OCI-LY3 (cell line): ENCODE measurements around the gene HOXC9.

ENCODE experiments used
- EZH2phosphoT487 ChIP-seq: fragments of 200-600 bp; shearing (Covaris generic); IDR thresholded peaks from 2 replicates; pipeline ENCODE4 v1.6.1; 2018; ENCODE audit warnings: antibody characterized with exemption, mixed run types, low read depth
- TF ChIP-seq, protein P1 (sequence below): fragments of 200-600, 300-600 bp; sonication (generic); IDR thresholded peaks from 2 replicates; pipeline ENCODE4 v1.5.1; 2014; ENCODE audit warnings: antibody characterized with exemption, low read length, low read depth

DNA sequence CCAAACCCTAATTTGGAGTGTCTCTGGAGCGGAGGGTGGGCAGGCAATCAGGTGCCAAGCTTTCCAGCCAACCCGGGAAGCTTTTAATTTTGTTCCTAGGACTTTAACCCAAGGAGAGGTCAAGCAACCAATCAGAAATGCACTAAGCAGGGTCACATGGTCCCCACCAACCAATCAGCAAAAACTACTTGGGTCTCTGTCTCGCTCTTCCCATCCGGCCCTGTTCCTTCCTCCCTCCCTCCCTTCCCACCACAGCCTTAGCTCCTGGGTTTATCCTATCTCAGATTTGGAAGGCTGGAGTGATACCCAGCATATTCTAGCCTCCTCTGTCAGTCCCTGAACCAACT, 40.2 kb downstream of the HOXC9 start:
- TF ChIP-seq, protein P1, sequence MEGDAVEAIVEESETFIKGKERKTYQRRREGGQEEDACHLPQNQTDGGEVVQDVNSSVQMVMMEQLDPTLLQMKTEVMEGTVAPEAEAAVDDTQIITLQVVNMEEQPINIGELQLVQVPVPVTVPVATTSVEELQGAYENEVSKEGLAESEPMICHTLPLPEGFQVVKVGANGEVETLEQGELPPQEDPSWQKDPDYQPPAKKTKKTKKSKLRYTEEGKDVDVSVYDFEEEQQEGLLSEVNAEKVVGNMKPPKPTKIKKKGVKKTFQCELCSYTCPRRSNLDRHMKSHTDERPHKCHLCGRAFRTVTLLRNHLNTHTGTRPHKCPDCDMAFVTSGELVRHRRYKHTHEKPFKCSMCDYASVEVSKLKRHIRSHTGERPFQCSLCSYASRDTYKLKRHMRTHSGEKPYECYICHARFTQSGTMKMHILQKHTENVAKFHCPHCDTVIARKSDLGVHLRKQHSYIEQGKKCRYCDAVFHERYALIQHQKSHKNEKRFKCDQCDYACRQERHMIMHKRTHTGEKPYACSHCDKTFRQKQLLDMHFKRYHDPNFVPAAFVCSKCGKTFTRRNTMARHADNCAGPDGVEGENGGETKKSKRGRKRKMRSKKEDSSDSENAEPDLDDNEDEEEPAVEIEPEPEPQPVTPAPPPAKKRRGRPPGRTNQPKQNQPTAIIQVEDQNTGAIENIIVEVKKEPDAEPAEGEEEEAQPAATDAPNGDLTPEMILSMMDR: no peak
- TF ChIP-seq EZH2phosphoT487: no peak
